ENCODE measurements around the gene TMC2. TPM values are rescaled to one million over a fixed set of nuclear protein-coding genes. Genes with fewer than 3 reads are reported as not detected.
A peak's percentile ranks its signal among the peaks of the same experiment; 100 is the strongest.

TMC2 gene
- polyA plus RNA-seq, 4 donors: 0.10 to 0.37 TPM; not detected in 2

DNA sequence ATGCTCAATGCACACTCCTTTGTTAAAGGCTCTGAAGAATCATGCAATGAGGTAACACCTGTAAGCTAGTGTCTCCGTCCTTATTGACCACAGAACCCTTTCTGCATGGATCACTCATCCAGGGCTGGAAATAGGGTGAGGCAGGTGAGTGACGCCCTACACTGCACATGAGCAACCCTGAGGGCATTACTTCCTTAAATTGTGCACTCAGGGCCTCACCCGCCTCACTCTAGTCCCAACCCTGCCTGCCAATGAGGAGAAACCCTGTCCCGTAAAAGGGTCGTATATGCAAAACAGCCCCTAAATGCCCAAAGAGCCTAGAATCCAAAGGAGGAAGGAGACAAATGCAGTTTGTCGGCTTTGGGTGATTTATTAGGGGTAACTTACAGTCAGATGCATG, 82.4 kb downstream of the TMC2 start:
- Histone ChIP-seq H3K27ac (ENCODE audit: low read depth in 1 of 3, low read length in 2 of 3) (no peak overlapping the region), H3K36me3 (ENCODE audit: control insufficient read depth in 3 of 3, insufficient read depth in 2 of 3, low read depth in 1 of 3, low read length in 3 of 3) (no peaks in the 10 kb centered on the region), H3K27me3 (ENCODE audit: control insufficient read depth in 3 of 3, insufficient read depth in 3 of 3, low read length in 3 of 3) (peaks cover 0 to 4% (median 0%) of the 10 kb centered on the region in 3 donors), H3K9me3 (ENCODE audit: control insufficient read depth in 2 of 2, insufficient read depth in 1 of 2, low read depth in 1 of 2, low read length in 1 of 2) (no peaks in the 10 kb centered on the region), H3K4me1 (ENCODE audit: control insufficient read depth in 3 of 3, insufficient read depth in 2 of 3, low read depth in 1 of 3, low read length in 2 of 3) (no peaks in the 10 kb centered on the region), H3K4me3 (ENCODE audit: low read depth in 1 of 3, low read length in 3 of 3) (no peak overlapping the region)
- DNase-seq (no peak), FAIRE-seq (no peak)
- 77 to 83% (median 81%) methylated on average over 6 of the region's 6 CpGs for WGBS, 3 donors

DNA sequence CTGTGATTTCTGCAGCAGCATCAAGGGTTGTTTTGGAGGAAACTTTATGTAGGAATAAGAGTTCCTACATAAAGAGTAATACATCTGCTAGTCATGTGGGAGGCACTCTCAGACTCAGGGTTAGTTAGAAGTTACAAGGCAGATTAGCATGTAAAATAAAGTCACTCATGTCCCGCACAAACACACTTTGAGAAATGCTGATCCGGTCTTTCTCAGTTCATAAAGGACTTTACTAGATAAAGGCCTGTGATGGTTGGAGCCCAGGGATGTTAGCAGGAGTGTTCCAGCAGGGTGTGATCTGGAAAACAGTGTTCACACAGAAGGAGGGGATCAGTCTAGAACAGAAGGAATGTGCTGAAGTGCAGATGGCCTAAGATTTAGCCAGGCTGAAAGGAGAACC, 83.0 kb downstream of the TMC2 start:
- Histone ChIP-seq H3K27ac (ENCODE audit: low read depth in 1 of 3, low read length in 2 of 3) (no peak overlapping the region), H3K27me3 (ENCODE audit: control insufficient read depth in 3 of 3, insufficient read depth in 3 of 3, low read length in 3 of 3) (peaks cover 0 to 4% (median 0%) of the 10 kb centered on the region in 3 donors), H3K4me3 (ENCODE audit: low read depth in 1 of 3, low read length in 3 of 3) (no peak overlapping the region), H3K9me3 (ENCODE audit: control insufficient read depth in 2 of 2, insufficient read depth in 1 of 2, low read depth in 1 of 2, low read length in 1 of 2) (no peaks in the 10 kb centered on the region), H3K36me3 (ENCODE audit: control insufficient read depth in 3 of 3, insufficient read depth in 2 of 3, low read depth in 1 of 3, low read length in 3 of 3) (no peaks in the 10 kb centered on the region), H3K4me1 (ENCODE audit: control insufficient read depth in 3 of 3, insufficient read depth in 2 of 3, low read depth in 1 of 3, low read length in 2 of 3) (no peaks in the 10 kb centered on the region)
- FAIRE-seq (no peak), DNase-seq (no peak)
- WGBS, 3 donors: 65 to 77% (median 66%) methylated on average over 2 of the region's 2 CpGs

DNA sequence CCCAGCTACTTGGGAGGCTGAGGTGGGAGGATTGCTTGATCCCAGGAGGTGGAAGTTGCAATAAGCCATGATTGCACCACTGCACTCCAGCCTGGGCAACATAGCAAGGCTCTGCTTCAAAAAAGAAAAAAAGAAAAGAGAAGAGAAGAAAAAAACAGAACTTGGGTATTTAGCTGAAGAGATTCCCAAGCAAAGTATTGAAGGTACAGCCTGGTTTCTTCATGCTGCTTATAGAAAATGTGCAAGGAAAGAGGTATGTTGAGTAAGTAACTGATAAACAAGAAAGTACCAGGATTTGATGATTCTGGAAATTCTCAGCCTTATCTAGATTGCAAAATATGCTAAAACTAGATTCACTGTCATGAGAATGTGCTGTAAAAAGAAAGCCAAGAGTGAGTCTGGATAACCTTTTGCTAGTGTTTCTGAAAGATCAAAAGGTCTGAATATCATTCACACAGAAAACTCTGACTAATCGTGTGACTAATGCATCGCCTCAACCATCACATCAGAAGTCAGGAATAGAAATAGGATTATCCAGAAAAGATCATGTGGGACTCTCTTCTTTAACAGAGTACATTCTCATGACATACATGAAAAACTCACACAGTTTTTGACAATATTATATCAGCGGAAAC, 83.7 kb downstream of the TMC2 start:
- FAIRE-seq: no peak
- Histone ChIP-seq H3K27ac (ENCODE audit: low read depth in 1 of 3, low read length in 2 of 3) (no peak overlapping the region), H3K4me3 (ENCODE audit: low read depth in 1 of 3, low read length in 3 of 3) (no peak overlapping the region), H3K9me3 (ENCODE audit: control insufficient read depth in 2 of 2, insufficient read depth in 1 of 2, low read depth in 1 of 2, low read length in 1 of 2) (no peaks in the 10 kb centered on the region), H3K36me3 (ENCODE audit: control insufficient read depth in 3 of 3, insufficient read depth in 2 of 3, low read depth in 1 of 3, low read length in 3 of 3) (no peaks in the 10 kb centered on the region), H3K4me1 (ENCODE audit: control insufficient read depth in 3 of 3, insufficient read depth in 2 of 3, low read depth in 1 of 3, low read length in 2 of 3) (no peaks in the 10 kb centered on the region), H3K27me3 (ENCODE audit: control insufficient read depth in 3 of 3, insufficient read depth in 3 of 3, low read length in 3 of 3) (peaks cover 0 to 4% (median 0%) of the 10 kb centered on the region in 3 donors)
- WGBS, 3 donors: 82 to 93% (median 87%) methylated on average over 3 of the region's 3 CpGs
- DNase-seq: no peak

DNA sequence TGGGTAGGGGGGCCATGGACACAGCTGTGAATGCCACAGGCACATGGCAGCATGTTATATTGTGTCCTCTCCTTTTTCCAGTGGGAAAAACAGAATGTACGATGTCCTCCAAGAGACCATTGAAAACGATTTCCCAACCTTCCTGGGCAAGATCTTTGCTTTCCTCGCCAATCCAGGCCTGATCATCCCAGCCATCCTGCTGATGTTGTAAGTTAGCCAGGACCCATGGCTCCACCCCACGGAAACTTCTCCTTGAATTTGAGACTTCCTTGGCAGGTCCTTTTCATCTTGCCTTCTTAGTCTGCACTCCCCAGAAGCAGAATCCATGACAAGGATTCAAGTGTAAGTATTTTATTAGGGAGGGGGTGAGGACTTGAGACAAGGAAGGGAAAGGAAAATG, 87.8 kb downstream of the TMC2 start:
- peak overlapping the region in 1 of 3 donors; percentile 14 for H3K27ac ChIP-seq (ENCODE audit: low read depth in 1 of 3, low read length in 2 of 3)
- WGBS, 3 donors: 70 to 88% (median 82%) methylated on average over 4 of the region's 4 CpGs
- peaks cover 0 to 10% of the 10 kb centered on the region in 2 donors for H3K9me3 ChIP-seq (ENCODE audit: control insufficient read depth in 2 of 2, insufficient read depth in 1 of 2, low read depth in 1 of 2, low read length in 1 of 2)
- no peaks in the 10 kb centered on the region for H3K36me3 ChIP-seq (ENCODE audit: control insufficient read depth in 3 of 3, insufficient read depth in 2 of 3, low read depth in 1 of 3, low read length in 3 of 3)
- no peak overlapping the region for H3K4me3 ChIP-seq (ENCODE audit: low read depth in 1 of 3, low read length in 3 of 3)
- H3K27me3 ChIP-seq (ENCODE audit: control insufficient read depth in 3 of 3, insufficient read depth in 3 of 3, low read length in 3 of 3): no peaks in the 10 kb centered on the region
- no peaks in the 10 kb centered on the region for H3K4me1 ChIP-seq (ENCODE audit: control insufficient read depth in 3 of 3, insufficient read depth in 2 of 3, low read depth in 1 of 3, low read length in 2 of 3)
- no peak for DNase-seq
- FAIRE-seq: no peak

DNA sequence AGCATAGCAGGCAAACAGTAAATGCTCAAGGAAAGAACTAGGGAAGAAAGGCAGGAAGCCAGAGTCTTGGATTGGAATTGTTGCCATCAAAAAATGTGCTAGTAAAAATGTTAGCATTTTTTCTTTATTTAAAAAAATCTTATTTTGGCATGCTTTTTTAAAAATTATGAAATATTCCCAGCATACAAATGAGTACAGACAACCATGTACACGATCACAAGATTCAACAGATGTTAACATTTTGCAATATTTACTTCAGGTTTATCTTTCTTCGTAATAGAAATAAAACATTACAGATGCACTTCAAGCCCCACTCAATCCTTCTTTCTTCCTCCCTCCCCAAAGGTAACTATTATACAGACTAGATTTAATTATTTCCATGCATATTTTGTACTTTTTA, 88.7 kb downstream of the TMC2 start:
- no peaks in the 10 kb centered on the region for H3K36me3 ChIP-seq (ENCODE audit: control insufficient read depth in 3 of 3, insufficient read depth in 2 of 3, low read depth in 1 of 3, low read length in 3 of 3)
- H3K4me1 ChIP-seq (ENCODE audit: control insufficient read depth in 3 of 3, insufficient read depth in 2 of 3, low read depth in 1 of 3, low read length in 2 of 3): no peaks in the 10 kb centered on the region
- H3K27ac ChIP-seq (ENCODE audit: low read depth in 1 of 3, low read length in 2 of 3): no peak overlapping the region
- DNase-seq (no peak), FAIRE-seq (no peak)
- WGBS, 3 donors: 76 to 88% (median 83%) methylated on average over 2 of the region's 2 CpGs
- H3K27me3 ChIP-seq (ENCODE audit: control insufficient read depth in 3 of 3, insufficient read depth in 3 of 3, low read length in 3 of 3): no peaks in the 10 kb centered on the region
- no peak overlapping the region for H3K4me3 ChIP-seq (ENCODE audit: low read depth in 1 of 3, low read length in 3 of 3)
- H3K9me3 ChIP-seq (ENCODE audit: control insufficient read depth in 2 of 2, insufficient read depth in 1 of 2, low read depth in 1 of 2, low read length in 1 of 2): peaks cover 0 to 10% of the 10 kb centered on the region in 2 donors

DNA sequence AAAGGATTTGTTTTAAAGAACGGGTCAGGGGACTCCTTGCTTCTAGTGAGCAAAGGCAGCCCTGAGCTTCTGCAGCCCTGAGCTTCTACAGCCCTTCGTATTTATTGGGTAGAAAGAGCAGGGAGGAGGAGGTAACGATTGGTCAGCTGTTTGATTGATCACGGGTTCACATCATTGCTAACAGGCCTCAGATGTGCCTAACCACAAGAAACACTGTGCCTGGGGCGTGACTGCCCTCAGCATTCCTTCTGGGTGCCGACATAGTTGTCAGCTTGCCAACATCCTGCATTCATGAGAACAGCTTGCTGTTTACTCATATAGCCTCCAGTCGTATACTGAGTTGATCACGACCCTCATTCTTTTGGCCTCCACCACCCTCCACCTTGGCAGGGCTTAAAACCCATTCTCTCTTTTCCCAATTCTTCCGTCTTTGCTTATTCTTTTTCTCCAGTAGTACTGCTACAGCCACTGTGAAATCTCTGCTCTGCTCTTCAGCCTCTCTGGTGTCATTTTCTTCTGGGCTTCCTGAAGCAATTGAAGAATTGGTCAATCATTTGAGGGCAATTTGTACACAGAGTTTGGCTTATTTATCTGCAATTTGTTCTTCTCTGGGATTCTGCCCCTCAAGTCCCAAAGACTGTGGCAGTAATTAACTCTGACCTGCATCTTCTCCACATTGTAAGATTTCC, 90.6 kb downstream of the TMC2 start:
- 35 to 53% (median 40%) methylated on average over 9 of the region's 9 CpGs for WGBS, 3 donors
- no peak overlapping the region for H3K4me3 ChIP-seq (ENCODE audit: low read depth in 1 of 3, low read length in 3 of 3)
- peak overlapping the region in 2 of 3 donors; percentile 41 to 52 for H3K27ac ChIP-seq (ENCODE audit: low read depth in 1 of 3, low read length in 2 of 3)
- FAIRE-seq (no peak), DNase-seq (peak in 1 of 2 donors; percentile 93)
- H3K9me3 ChIP-seq (ENCODE audit: control insufficient read depth in 2 of 2, insufficient read depth in 1 of 2, low read depth in 1 of 2, low read length in 1 of 2): peaks cover 0 to 10% of the 10 kb centered on the region in 2 donors
- H3K27me3 ChIP-seq (ENCODE audit: control insufficient read depth in 3 of 3, insufficient read depth in 3 of 3, low read length in 3 of 3): no peaks in the 10 kb centered on the region
- H3K4me1 ChIP-seq (ENCODE audit: control insufficient read depth in 3 of 3, insufficient read depth in 2 of 3, low read depth in 1 of 3, low read length in 2 of 3): no peaks in the 10 kb centered on the region
- no peaks in the 10 kb centered on the region for H3K36me3 ChIP-seq (ENCODE audit: control insufficient read depth in 3 of 3, insufficient read depth in 2 of 3, low read depth in 1 of 3, low read length in 3 of 3)

DNA sequence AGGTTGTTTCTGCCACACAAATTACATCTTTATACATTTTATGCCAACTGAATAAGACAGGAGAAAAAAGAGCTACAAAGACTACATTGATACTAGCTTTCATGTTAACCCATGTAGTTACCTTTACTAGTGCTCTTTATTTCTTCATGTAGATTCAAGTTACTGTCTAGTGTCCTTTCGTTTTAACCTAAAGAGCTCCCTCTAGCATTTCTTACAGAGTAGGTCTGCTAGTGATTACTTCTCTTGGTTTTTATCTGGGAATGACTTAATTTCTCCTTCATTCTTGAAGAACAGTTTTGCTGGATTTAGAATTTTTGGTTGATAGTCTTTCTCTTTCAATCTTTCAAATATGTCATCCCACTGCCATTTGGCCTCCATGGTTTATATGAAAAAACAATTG, 94.9 kb downstream of the TMC2 start:
- FAIRE-seq: no peak

DNA sequence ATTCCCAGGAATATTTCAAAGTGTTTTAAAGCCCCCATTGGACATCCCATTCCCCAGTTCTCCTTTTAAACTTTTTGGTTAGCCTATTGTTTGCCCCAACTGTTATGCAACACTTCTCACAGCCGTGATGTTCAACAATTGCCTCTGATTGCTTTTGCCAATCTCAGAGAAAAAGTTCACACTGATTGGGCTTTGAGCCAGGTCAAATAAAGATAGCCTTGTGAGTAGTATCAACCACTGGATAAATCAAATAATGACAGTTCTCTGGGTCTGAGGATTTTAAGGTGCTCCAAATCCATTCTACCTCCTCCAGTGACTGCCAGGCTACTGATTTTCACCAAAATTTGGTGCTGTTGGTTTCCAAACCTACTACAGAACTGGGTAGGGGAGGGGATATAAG, 97.0 kb downstream of the TMC2 start:
- H3K9me3 ChIP-seq (ENCODE audit: control insufficient read depth in 2 of 2, insufficient read depth in 1 of 2, low read depth in 1 of 2, low read length in 1 of 2): no peaks in the 10 kb centered on the region
- peaks cover 0 to 2% (median 0%) of the 10 kb centered on the region in 3 donors for H3K27me3 ChIP-seq (ENCODE audit: control insufficient read depth in 3 of 3, insufficient read depth in 3 of 3, low read length in 3 of 3)
- 9 to 16% (median 11%) methylated on average over 1 of the region's 1 CpG for WGBS, 3 donors
- H3K4me1 ChIP-seq (ENCODE audit: control insufficient read depth in 3 of 3, insufficient read depth in 2 of 3, low read depth in 1 of 3, low read length in 2 of 3): no peaks in the 10 kb centered on the region
- no peak for FAIRE-seq
- no peak overlapping the region for H3K27ac ChIP-seq (ENCODE audit: low read depth in 1 of 3, low read length in 2 of 3)
- H3K36me3 ChIP-seq (ENCODE audit: control insufficient read depth in 3 of 3, insufficient read depth in 2 of 3, low read depth in 1 of 3, low read length in 3 of 3): no peaks in the 10 kb centered on the region
- peak in 1 of 2 donors; percentile 38 for DNase-seq
- no peak overlapping the region for H3K4me3 ChIP-seq (ENCODE audit: low read depth in 1 of 3, low read length in 3 of 3)

More for the DNA sequence above, 94.9 kb downstream of the TMC2 start:
- no peaks in the 10 kb centered on the region for H3K4me1 ChIP-seq (ENCODE audit: control insufficient read depth in 3 of 3, insufficient read depth in 2 of 3, low read depth in 1 of 3, low read length in 2 of 3)
- peak in 1 of 2 donors; percentile 38 for DNase-seq
- no peaks in the 10 kb centered on the region for H3K36me3 ChIP-seq (ENCODE audit: control insufficient read depth in 3 of 3, insufficient read depth in 2 of 3, low read depth in 1 of 3, low read length in 3 of 3)
- WGBS, 3 donors: 16 to 19% (median 16%) methylated on average over 1 of the region's 1 CpG
- no peak overlapping the region for H3K4me3 ChIP-seq (ENCODE audit: low read depth in 1 of 3, low read length in 3 of 3)
- no peak overlapping the region for H3K27ac ChIP-seq (ENCODE audit: low read depth in 1 of 3, low read length in 2 of 3)
- H3K27me3 ChIP-seq (ENCODE audit: control insufficient read depth in 3 of 3, insufficient read depth in 3 of 3, low read length in 3 of 3): peaks cover 0 to 2% (median 0%) of the 10 kb centered on the region in 3 donors
- H3K9me3 ChIP-seq (ENCODE audit: control insufficient read depth in 2 of 2, insufficient read depth in 1 of 2, low read depth in 1 of 2, low read length in 1 of 2): peaks cover 0 to 8% of the 10 kb centered on the region in 2 donors

Data from small intestine (tissue), 7 donors.